ENCODE measurements around the gene SLC3A2.

DNA sequence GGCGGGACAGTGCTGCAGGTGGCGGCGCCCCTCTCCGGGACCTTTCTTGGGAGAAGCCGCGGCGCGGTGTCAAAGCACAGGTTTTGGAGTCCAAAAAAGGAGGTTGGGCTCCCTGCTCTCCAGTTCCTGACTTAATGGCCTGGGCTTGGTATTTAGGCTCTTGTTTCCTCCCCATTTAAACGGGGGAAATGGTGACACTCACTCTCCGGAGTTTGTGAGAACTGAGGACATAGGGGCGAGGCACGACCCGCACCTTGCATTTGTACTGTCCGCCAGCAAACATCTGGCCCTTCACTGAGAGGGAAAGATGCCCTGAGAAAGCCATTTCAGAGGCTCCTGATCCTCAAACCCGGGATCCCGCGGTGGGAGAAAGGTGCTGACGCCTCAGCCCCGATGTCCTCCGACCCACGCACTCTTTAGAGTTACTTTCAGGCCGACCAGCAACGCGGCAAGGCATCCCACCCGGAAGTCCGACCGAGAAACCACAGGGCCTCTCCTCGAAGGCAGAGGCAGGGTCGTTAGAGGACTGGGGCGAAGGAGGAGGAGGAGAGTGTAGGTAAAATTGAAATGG lies 38.4 kb upstream of the SLC3A2 start:
- TF ChIP-seq POLR2AphosphoS5 (IDR thresholded peaks at IDR 0.05) (no peak), POLR2A (IDR thresholded peaks at IDR 0.05) (no peak), EP300 (IDR thresholded peaks at IDR 0.05) (no peak)
- TF ChIP-seq, protein P1, sequence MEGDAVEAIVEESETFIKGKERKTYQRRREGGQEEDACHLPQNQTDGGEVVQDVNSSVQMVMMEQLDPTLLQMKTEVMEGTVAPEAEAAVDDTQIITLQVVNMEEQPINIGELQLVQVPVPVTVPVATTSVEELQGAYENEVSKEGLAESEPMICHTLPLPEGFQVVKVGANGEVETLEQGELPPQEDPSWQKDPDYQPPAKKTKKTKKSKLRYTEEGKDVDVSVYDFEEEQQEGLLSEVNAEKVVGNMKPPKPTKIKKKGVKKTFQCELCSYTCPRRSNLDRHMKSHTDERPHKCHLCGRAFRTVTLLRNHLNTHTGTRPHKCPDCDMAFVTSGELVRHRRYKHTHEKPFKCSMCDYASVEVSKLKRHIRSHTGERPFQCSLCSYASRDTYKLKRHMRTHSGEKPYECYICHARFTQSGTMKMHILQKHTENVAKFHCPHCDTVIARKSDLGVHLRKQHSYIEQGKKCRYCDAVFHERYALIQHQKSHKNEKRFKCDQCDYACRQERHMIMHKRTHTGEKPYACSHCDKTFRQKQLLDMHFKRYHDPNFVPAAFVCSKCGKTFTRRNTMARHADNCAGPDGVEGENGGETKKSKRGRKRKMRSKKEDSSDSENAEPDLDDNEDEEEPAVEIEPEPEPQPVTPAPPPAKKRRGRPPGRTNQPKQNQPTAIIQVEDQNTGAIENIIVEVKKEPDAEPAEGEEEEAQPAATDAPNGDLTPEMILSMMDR (IDR thresholded peaks at IDR 0.05) = no peak

Measured in upper lobe of left lung (tissue), 4 donors.